ENCODE measurements around the gene GRB10. TPM values are rescaled to one million over a fixed set of nuclear protein-coding genes. Genes with fewer than 3 reads are reported as not detected.

GRB10 gene
- total and polyA plus RNA-seq, 9 donors = 10.0 to 93.3 (median 27.8) TPM

DNA sequence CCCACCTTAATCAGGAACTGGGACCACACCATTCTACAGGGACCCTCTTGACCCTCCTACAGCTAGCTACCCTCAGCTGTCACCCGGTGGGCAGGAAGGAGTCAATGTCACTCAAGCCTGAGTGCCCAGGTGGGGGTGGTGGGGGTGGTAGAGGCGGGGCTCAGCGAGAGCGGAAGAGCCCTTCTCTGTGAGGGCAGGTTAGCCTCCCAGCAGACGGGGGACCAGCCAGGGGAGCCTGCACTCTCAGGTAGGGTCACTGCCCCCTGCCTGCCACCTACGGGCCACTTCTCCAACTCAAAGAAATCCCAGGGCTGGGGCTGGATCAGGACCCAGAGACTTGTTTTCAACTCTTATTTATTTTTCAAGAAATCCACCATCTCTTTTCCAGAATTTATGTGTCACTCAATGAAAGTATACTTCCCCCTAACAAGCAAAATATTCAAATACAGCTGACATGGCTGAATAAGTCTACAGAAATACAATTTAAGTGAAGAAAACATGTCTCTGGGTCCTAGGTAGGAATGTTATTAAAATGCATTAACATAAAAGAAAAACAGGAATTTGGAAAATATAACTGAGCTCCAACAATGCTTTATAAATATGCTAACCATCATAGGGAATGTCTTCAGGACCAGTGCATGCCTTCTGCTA lies 154.1 kb downstream of the GRB10 start:
- intact Hi-C loops (cut with DNase I) = no loop called here
- no peaks in the 10 kb centered on the region for H3K36me3 ChIP-seq
- no peaks in the 10 kb centered on the region for H3K27me3 ChIP-seq
- TF ChIP-seq CTCF (IDR thresholded peaks at IDR 0.05) = no peak
- TF ChIP-seq POLR2A (IDR thresholded peaks at IDR 0.05) = no peak
- no peak for TF ChIP-seq EP300 (IDR thresholded peaks at IDR 0.05)
- no peak for DNase-seq
- H3K4me1 ChIP-seq (ENCODE audit: insufficient read depth) = peaks cover 2% of the 10 kb centered on the region
- H3K4me3 ChIP-seq = no peak overlapping the region
- H3K9me3 ChIP-seq = no peaks in the 10 kb centered on the region
- WGBS, 3 donors = 88 to 93% (median 92%) methylated on average over 6 of the region's 6 CpGs
- H3K27ac ChIP-seq = no peak overlapping the region

- no peak for DNase-seq
- Histone ChIP-seq H3K27ac (no peak overlapping the region), H3K9me3 (no peaks in the 10 kb centered on the region), H3K4me1 (ENCODE audit: insufficient read depth) (no peaks in the 10 kb centered on the region), H3K36me3 (no peaks in the 10 kb centered on the region), H3K4me3 (no peak overlapping the region), H3K27me3 (no peaks in the 10 kb centered on the region)
- WGBS, 3 donors = 84 to 90% (median 85%) methylated on average over 17 of the region's 17 CpGs
- TF ChIP-seq POLR2A (IDR thresholded peaks at IDR 0.05) (no peak), EP300 (IDR thresholded peaks at IDR 0.05) (no peak), CTCF (IDR thresholded peaks at IDR 0.05) (no peak)
- intact Hi-C loops (cut with DNase I) = no loop called here
Measured at GRCh38 chr7:50627824-50628361, 154.8 kb downstream of the GRB10 start.

GRCh38 chr7:50626286-50626685 lies 156.4 kb downstream of the GRB10 start:
- DNase-seq = no peak
- Histone ChIP-seq H3K4me3 (no peak overlapping the region), H3K27me3 (no peaks in the 10 kb centered on the region), H3K27ac (no peak overlapping the region), H3K9me3 (no peaks in the 10 kb centered on the region), H3K36me3 (no peaks in the 10 kb centered on the region), H3K4me1 (ENCODE audit: insufficient read depth) (peaks cover 2% of the 10 kb centered on the region)
- intact Hi-C loops (cut with DNase I) = no loop called here
- WGBS, 3 donors = 94 to 95% (median 94%) methylated on average over 3 of the region's 3 CpGs
- TF ChIP-seq CTCF (IDR thresholded peaks at IDR 0.05) (no peak), EP300 (IDR thresholded peaks at IDR 0.05) (no peak), POLR2A (IDR thresholded peaks at IDR 0.05) (no peak)

DNA sequence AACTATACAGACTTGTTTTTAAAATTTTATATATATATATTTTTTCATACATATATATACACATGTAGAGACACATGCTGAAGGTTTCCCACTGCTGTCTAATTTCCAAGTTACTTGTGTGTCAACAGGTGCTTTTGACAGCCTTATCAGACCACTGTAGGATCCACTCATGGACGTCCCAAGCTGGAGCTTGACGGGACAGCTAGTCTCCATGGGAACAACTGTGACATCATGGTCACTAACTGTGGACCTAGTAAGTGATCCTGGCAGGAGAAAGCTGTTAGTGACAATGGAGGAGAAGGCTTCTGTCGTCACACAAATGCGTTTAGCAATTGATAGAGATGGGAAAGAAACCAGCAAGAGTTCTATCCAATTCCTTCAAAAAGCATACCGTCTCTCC lies 157.3 kb downstream of the GRB10 start:
- H3K4me1 ChIP-seq (ENCODE audit: insufficient read depth) = peaks cover 3% of the 10 kb centered on the region
- WGBS, 3 donors = 94 to 98% (median 95%) methylated on average over 5 of the region's 5 CpGs

More for the DNA sequence above, 157.3 kb downstream of the GRB10 start:
- H3K9me3 ChIP-seq = no peaks in the 10 kb centered on the region
- no peak overlapping the region for H3K4me3 ChIP-seq
- H3K36me3 ChIP-seq = no peaks in the 10 kb centered on the region
- H3K27me3 ChIP-seq = no peaks in the 10 kb centered on the region
- intact Hi-C loops (cut with DNase I) = no loop called here
- TF ChIP-seq POLR2A (IDR thresholded peaks at IDR 0.05) (no peak), EP300 (IDR thresholded peaks at IDR 0.05) (no peak), CTCF (IDR thresholded peaks at IDR 0.05) (no peak)
- H3K27ac ChIP-seq = no peak overlapping the region
- no peak for DNase-seq

Data from ovary (tissue), 9 donors.